ENCODE results near the gene SPSB3.

The SPSB3 gene

GRCh38 chr16:1767116-1767994 is 15.0 kb downstream of the SPSB3 start:
- peaks cover 16 to 24% of the 10 kb centered on the region in 2 experiments for H3K4me1 ChIP-seq (ENCODE audit: control insufficient read depth in 1 of 2, insufficient read depth in 1 of 2, low read depth in 1 of 2, low read length in 1 of 2)
- peaks cover 73% of the 10 kb centered on the region for H3K36me3 ChIP-seq
- H3K4me3 ChIP-seq (ENCODE audit: low read depth in 1 of 2, low read length in 1 of 2) = no peak overlapping the region
- H3K9me3 ChIP-seq = no peaks in the 10 kb centered on the region
- TF ChIP-seq CTCF (IDR thresholded peaks at IDR 0.05) = no peak
- H3K27me3 ChIP-seq = peaks cover 8% of the 10 kb centered on the region
- no peak overlapping the region for H3K27ac ChIP-seq

- Histone ChIP-seq H3K36me3 (peaks cover 80% of the 10 kb centered on the region), H3K9me3 (no peaks in the 10 kb centered on the region), H3K27me3 (peaks cover 8% of the 10 kb centered on the region), H3K27ac (no peak overlapping the region), H3K4me3 (ENCODE audit: low read depth in 1 of 2, low read length in 1 of 2) (no peak overlapping the region), H3K4me1 (ENCODE audit: control insufficient read depth in 1 of 2, insufficient read depth in 1 of 2, low read depth in 1 of 2, low read length in 1 of 2) (peaks cover 10 to 17% of the 10 kb centered on the region in 2 experiments)
- TF ChIP-seq CTCF (IDR thresholded peaks at IDR 0.05) = no peak
Observed at GRCh38 chr16:1766701-1767100, 15.7 kb downstream of the SPSB3 start.

GRCh38 chr16:1766231-1766630 is 16.1 kb downstream of the SPSB3 start:
- peaks cover 8% of the 10 kb centered on the region for H3K27me3 ChIP-seq
- no peaks in the 10 kb centered on the region for H3K9me3 ChIP-seq
- no peak for TF ChIP-seq CTCF (IDR thresholded peaks at IDR 0.05)
- peaks cover 84% of the 10 kb centered on the region for H3K36me3 ChIP-seq
- no peak overlapping the region for H3K27ac ChIP-seq
- H3K4me1 ChIP-seq (ENCODE audit: control insufficient read depth in 1 of 2, insufficient read depth in 1 of 2, low read depth in 1 of 2, low read length in 1 of 2) = peaks cover 9 to 13% of the 10 kb centered on the region in 2 experiments
- no peak overlapping the region for H3K4me3 ChIP-seq (ENCODE audit: low read depth in 1 of 2, low read length in 1 of 2)

- no peak for TF ChIP-seq CTCF (IDR thresholded peaks at IDR 0.05)
- Histone ChIP-seq H3K36me3 (peaks cover 88% of the 10 kb centered on the region), H3K9me3 (no peaks in the 10 kb centered on the region), H3K4me1 (ENCODE audit: control insufficient read depth in 1 of 2, insufficient read depth in 1 of 2, low read depth in 1 of 2, low read length in 1 of 2) (peaks cover 8 to 9% of the 10 kb centered on the region in 2 experiments), H3K27me3 (peaks cover 7% of the 10 kb centered on the region), H3K27ac (no peak overlapping the region), H3K4me3 (ENCODE audit: low read depth in 1 of 2, low read length in 1 of 2) (no peak overlapping the region)
Observed at GRCh38 chr16:1765826-1766225, 16.5 kb downstream of the SPSB3 start.

- Histone ChIP-seq H3K9me3 (no peaks in the 10 kb centered on the region), H3K27me3 (no peaks in the 10 kb centered on the region), H3K27ac (no peak overlapping the region), H3K4me1 (ENCODE audit: control insufficient read depth in 1 of 2, insufficient read depth in 1 of 2, low read depth in 1 of 2, low read length in 1 of 2) (peaks cover 0 to 2% of the 10 kb centered on the region in 2 experiments), H3K36me3 (peaks cover 96% of the 10 kb centered on the region), H3K4me3 (ENCODE audit: low read depth in 1 of 2, low read length in 1 of 2) (no peak overlapping the region)
- TF ChIP-seq CTCF (IDR thresholded peaks at IDR 0.05) = no peak
Observed at GRCh38 chr16:1764971-1765370, 17.4 kb downstream of the SPSB3 start.

Data from neutrophil (primary cell).